Choroid plexus epithelial cell (primary cell): ENCODE measurements around the gene GYG1.

Experiments used
- DNase-seq: peaks from one replicate; pipeline ENCODE4 v3.0.0-alpha.2; 2010; ENCODE audit warnings: low read depth
- H3K4me3 ChIP-seq: 2 replicates; pipeline ENCODE4 v1.5.1; 2011; ENCODE audit warnings: low read depth, mild to moderate bottlenecking, control low read depth, low read length, moderate library complexity
- CTCF ChIP-seq: conservative IDR thresholded peaks from 2 replicates; pipeline ENCODE4 v1.5.1; 2011; ENCODE audit warnings: low read depth, mild to moderate bottlenecking, control low read depth, inconsistent platforms, low read length, moderate library complexity

GYG1 gene

DNA sequence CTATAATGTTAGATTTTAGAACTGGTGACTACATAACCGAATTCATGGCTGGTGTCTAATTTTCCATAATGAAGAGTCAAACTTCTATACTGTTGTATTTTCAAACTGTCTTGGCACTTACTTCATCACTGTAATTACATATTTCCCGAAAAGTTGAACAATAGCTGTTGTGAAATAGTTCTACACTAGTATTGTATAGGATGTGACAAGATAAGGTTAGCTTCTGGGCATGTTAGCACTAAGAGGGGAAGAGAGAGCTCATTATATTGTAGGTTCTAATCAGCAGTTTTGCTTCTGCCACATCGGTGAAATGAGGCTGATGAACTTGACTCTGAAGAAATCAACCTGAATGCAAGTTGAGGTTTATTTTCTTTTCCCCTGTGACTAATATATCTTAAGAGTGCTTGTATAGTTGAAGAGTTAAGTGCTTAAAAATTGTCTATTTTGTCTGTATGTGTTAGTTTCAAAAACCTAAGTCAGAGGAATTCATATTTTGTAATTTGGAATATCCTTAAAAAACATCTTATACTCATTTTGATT is 8.9 kb downstream of the GYG1 start:
- no peak overlapping the region for H3K4me3 ChIP-seq
- no peak for TF ChIP-seq CTCF
- peak; percentile 56 for DNase-seq

DNA sequence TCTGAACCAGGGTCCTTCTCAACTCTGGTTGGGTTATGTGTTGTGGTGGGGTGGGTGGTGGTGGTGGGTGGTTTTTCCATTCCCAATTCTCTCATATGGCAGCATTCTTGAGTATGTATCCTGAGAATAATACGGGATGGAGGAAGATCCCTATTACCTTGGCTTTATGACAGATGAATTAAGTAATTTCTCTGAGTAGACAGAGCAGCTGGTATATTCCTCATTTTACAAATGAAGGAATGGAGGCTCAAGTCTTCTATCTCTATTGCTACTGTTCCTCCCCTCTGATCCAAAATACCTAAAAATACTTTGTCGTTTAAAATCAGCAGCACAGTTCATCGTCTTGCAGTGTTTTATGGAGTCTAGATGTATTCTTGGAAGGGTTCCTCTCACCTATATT is 10.4 kb downstream of the GYG1 start:
- TF ChIP-seq CTCF: no peak
- H3K4me3 ChIP-seq: no peak overlapping the region
- DNase-seq: no peak

DNA sequence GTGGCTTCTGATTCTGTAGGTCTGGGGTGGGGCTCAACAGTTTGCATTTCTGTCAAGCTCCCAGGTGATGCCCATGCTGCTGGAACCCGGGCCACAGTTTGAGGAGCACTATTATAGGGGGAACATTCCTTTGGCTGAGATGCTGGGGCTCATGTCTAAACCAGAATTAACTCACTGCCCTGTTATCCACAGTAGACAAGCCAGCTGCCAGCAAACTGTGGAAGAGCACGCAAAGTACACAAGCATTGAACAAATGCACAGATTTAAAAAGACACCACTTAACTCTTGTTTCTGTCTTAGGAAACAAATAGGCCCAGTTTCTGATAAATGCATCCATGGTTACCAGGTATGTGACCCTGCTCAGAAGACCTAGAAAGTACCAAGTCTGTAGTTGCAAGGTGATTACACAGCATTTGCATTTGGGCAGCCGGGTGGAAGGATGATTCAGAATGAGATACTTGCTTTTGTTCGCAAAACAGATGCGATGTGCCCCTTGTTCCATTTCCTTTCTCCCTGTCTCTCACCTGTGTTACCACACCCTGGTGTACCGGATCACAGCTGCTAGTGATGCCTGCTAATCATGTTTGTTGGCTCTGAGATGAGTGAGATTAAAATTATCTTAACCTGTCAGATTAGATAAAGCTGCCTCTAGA is 12.4 kb downstream of the GYG1 start:
- H3K4me3 ChIP-seq: no peak overlapping the region
- DNase-seq: no peak
- no peak for TF ChIP-seq CTCF

DNA sequence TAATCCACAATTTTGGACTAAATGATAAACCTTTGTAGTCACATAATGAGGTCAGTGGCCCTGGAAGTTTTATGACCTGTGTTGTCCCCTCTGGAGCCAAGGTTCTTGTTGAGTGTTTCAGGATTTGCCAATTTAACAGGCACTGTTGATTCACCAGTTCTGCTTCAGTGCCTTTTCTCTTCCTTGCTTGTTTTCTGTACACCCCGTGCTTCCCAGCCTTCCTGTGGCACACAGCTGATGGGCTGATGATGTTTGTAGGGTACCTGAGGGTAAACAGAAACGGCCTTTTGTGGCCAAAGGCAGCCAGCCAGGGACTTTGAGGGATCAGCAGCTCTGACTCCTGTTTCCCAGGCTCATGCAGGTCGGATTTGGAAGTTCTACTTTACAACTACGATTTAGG is 13.3 kb downstream of the GYG1 start:
- no peak overlapping the region for H3K4me3 ChIP-seq
- TF ChIP-seq CTCF: no peak
- DNase-seq: peak; percentile 88

DNA sequence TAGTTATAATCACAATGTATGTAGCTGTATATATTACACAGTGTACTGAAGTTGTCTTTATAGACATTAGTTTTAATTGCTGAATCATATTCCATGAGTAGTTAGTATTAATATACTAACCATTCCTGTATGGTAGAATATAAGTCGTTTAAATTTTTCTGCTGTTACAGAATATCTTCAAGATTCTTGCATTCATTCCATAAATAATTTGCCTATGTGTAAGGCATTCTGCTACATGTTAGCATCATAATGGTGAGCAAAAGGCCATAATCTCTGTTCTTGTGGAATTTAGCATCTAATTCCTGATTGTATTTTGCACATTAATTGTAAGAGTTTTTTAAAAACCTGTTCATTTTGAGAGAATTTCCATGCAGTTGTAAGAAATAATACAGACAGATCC is 14.1 kb downstream of the GYG1 start:
- no peak overlapping the region for H3K4me3 ChIP-seq
- no peak for TF ChIP-seq CTCF
- peak; percentile 74 for DNase-seq

DNA sequence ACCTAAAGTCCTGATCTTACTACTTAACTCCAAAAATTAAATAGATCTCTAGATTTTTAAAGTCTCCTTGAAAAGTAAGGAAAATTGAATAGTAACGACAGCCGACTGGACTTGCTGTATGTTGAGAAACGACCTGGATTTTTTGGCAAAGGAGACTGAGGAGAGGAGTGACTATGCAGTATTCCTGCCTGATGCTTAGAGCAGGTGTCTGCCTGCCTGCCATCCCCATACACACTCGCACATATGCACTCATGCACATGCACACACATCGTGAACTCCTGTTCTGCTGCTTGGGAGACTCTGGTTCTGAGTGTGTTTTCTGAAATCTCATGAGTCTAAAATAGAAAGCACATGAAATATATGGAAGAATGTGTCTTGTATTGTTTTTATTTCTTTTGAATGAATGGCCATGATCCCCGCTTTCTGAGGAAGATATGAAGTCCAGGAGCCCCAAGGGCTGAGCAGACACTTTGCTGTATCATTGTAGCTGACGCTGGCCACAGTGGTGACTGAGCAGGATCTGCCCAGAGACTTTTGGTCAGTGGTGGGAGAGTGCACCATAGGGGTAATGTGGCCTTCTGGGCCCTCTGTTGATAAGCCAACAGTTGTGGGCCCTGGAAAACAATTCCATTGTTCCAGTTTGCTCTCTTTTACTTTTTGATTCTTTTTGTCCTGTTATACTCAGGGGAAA is 16.4 kb downstream of the GYG1 start:
- no peak overlapping the region for H3K4me3 ChIP-seq
- no peak for DNase-seq
- TF ChIP-seq CTCF: no peak

DNA sequence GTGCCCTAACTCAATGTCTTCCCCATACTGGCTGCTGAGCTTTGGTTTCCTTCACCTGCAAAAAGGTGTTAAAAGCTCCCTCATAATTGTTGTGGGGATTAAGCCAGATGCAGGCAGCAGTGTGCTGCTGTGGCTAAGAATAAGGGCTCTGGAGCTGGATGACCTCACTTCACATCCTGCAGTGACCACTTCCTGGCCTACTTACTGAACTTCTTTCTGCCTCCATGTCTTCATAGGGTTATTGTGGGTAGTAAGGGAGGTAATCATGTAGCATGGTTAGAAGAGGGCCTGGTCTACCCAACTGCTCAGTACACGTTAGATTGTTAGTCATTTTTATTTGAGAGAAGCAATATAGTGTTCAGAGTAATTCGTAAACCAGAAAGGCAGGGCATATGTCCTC is 18.4 kb downstream of the GYG1 start:
- no peak for TF ChIP-seq CTCF
- H3K4me3 ChIP-seq: no peak overlapping the region
- peak; percentile 54 for DNase-seq
